GM18868 (cell line): Measurements from ENCODE around the gene PRICKLE4.

Experiments
- ATAC-seq: cut with Tn5 transposase; IDR thresholded peaks from one replicate; pipeline ENCODE4 v1.9.1; 2021; ENCODE audit warnings: mild to moderate bottlenecking, moderate library complexity; ENCODE audit not compliant: unreplicated experiment

PRICKLE4 gene

DNA sequence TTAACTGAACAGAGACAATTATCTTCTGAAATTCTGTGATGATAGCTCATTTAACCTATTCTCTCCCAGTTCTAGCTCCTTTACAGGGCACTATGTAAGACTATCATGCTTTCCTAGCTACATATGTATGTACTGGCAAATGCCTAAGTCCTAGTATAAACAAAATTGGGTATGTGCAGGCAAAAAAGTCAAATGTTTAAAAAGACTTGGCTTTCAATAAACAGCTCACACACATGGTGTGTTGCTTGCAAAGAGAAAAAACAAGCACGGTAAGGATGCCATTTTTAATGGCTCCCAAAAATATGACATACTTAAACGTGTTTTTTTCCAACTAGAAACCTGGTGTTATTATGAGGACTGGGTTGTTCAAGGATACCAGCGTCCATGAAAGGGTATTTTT lies 51.7 kb downstream of the PRICKLE4 start:
- ATAC-seq = no peak

DNA sequence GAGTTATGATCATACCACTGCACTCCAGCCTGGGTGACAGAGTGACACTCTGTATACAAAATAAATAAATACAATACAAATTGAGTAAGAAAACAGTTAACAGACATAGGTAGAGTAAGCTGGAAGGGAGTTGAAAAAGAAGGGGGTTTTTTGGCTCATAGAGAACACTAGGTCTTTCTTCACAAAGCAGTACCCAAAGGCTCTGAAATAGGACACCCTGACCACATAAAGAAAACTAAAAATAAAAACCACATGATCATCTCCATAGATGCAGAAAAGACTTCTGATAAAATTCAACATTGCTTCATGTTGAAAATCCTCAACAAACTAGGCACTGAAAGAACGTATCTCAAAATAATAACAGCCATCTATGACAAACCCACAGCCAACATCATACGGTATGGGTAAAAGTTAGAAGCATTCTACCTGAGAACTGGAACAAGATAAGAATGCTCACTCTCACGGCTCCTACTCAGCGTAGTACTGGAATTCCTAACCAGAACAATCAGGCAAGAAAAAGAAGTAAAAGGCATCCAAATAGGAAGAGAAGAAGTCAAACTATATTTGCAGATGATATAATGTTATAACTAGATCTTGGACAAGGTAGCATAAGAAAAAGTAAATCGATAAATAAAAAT lies 55.6 kb downstream of the PRICKLE4 start:
- no peak for ATAC-seq

DNA sequence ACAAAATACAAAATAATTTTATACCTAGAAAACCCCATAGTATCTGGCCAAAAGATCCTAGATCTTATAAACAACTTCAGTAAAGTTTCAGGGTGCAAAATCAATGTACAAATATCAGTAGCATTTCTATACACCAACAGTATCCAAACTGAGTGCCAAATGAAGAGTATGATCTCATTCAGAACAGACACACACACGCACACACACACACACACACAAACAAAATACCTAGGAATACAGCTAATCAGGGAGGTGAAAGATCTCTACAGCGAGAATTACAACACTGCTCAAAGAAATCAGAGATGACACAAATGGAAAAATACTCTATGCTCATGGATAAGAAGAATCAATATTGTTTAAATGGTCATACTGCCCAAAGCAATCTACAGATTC lies 56.1 kb downstream of the PRICKLE4 start:
- no peak for ATAC-seq
